ENCODE data around the gene ENTHD1.
"Not testable (repeated sequence)": the region's sequence is repeated elsewhere in the genome, so short reads cannot be mapped to it uniquely, and the experiment has no call there.

Gene ENTHD1

DNA sequence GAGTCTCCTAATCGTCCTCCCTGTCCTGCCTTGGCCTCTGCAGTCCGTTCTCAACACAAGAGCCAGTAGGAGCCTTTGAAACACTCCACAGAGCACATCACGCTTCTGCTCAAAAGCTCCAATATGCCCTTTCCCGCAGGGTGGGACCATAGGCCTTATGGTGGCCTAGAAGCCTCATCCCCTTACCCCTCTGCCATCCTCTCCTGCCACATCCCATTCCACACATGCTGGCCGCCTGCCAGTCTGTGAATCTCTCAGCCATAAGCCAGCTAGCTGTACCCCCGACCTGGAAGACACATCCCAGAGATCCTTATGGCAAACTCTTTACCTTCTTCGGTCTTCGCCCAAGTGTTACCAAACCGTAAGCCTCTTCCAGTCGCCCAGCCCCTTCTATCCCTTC is 157.8 kb downstream of the ENTHD1 start:
- no peak for DNase-seq (ENCODE audit: low read depth in 1 of 2, low spot score in 1 of 2)

DNA sequence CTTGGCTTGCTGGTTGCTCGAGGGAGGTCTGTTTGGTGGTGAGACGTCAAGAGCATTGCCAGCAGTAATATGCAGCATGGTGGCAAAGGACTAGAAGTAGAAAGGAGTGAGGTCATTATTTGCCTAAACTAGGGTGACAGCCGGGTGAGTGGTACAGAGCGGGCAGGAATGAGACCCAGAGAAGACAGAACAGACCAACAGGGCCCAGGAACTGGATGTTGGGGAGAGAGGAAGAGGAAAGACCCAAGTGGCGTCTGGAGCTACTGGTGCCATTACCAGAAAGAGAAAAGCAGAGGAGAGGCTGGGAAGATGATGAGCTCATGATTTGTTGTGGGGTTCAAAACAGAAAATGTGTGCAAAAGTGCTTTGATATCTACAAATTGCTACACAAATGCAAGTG is 158.7 kb downstream of the ENTHD1 start:
- no peak for DNase-seq (ENCODE audit: low read depth in 1 of 2, low spot score in 1 of 2)

- DNase-seq (ENCODE audit: low read depth in 1 of 2, low spot score in 1 of 2), result not testable (repeated sequence)
Measured at GRCh38 chr22:39734046-39734445, 159.5 kb downstream of the ENTHD1 start.

DNA sequence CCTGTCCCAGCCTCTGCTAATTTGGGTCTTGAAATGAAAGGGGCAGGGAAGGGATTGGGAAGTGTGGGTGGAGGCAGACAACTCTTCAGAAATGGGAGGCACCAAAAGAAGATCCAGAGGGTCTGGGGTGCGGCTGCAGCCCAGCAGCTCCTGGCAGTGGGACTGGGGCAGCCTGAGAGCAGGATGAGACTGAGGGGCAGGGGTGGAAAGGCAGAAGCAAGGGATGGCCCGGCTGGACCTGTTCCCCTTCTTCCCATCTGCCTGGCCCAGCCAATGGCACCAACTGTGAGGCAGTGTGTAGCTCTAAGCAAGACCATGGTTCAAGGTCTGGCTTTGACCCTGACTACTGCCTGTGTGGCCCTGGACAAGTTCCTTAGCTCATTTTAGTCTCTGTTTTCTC is 160.4 kb downstream of the ENTHD1 start:
- no peak for DNase-seq (ENCODE audit: low read depth in 1 of 2, low spot score in 1 of 2)

DNA sequence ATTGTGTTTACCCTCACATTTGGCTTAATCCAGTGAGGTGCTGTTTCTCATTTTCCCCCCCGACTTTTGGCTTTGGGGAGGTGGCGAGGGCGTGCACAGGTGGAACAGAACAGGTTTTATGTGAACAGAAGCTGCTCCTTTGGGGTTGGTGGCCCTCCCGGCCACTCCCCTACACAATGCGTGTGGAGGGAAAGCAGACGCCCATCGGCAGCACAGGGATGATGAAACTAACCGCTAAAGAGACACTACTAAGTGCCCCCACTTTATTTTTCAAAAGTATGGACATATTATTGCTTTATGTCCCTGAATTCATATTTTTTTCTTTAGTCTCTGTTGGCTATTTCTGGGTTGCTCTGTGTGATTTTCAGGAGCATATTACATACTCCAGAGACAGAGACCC is 160.9 kb downstream of the ENTHD1 start:
- DNase-seq (ENCODE audit: low read depth in 1 of 2, low spot score in 1 of 2), result no peak

DNA sequence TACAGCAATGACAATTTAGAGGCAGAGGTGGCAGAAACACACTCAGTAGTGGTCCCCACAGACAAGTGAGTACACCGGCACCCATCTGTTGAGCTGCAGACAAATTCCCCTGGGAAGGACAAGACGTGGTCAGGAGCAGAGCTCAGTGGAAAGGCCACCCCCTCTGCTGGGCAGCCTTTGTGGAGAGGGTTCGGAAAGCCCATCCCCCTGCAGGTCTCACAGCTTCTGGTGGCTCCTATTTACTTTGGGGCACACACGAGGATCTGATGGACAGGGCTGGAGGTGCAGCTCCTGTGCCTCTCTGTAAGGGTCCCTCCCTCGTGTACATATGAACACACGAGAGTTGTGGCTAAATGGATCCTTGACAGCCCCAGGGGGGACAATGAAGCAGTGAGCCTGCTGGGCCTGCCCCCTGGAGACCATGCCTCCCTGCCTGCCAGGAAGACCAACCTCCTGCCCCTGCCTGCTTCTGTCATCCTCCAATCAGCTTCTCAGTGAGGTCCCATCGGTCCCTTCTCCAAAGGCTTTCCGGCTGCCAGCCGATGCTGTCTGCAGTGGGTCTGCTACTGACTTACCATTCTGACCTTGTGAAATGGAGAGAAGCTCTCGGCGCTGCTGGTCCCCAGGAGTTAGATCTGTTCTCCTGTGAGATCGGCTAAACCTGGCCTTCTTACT is 161.5 kb downstream of the ENTHD1 start:
- DNase-seq (ENCODE audit: low read depth in 1 of 2, low spot score in 1 of 2), result no peak

GRCh38 chr22:39731481-39731880 is 162.1 kb downstream of the ENTHD1 start:
- no peak for DNase-seq (ENCODE audit: low read depth in 1 of 2, low spot score in 1 of 2)

DNA sequence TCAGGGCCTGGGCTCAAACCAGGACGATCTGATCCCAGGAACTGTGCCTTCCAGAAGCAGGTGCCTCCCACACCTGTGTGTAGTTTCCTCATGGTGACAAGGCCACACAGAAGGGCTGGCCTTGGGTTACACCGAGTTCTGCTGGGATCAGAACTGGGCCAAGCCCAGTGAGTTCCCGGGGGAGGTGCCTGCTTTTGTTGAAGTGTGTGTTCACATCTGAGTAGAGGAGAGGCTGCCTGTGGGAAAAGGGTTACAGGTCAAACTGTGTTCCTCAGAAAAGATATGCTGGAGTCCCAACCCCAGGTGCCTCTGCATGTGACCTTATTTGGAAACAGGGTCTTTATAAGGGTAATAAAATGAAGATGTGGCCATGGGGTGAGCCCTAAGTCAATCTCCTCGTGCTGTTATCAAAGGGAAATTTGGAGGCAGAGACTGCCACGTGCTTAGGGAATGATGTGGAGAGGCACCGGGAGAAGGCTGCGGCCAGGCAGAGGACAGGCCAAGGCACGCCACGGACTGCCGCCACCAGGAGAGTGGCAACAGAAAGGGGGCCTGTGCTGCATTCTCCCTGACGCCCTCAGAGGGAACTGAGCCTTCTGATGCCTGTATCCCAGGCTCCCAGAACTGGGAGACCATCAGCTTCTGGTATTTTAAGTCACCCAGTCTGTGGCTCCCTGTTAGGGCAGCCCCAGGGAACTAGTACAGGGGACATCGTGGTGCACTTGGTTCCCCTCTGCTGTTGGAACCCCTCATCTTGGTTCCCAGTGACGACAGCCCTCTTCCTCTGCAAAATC is 164.2 kb downstream of the ENTHD1 start:
- no peak for DNase-seq (ENCODE audit: low read depth in 1 of 2, low spot score in 1 of 2)

GRCh38 chr22:39728236-39728860 is 165.2 kb downstream of the ENTHD1 start:
- no peak for DNase-seq (ENCODE audit: low read depth in 1 of 2, low spot score in 1 of 2)

- DNase-seq (ENCODE audit: low read depth in 1 of 2, low spot score in 1 of 2), result no peak
Measured at GRCh38 chr22:39727541-39727940, 166.0 kb downstream of the ENTHD1 start.

GRCh38 chr22:39725351-39726035 is 168.1 kb downstream of the ENTHD1 start:
- DNase-seq (ENCODE audit: low read depth in 1 of 2, low spot score in 1 of 2), result no peak

- DNase-seq (ENCODE audit: low read depth in 1 of 2, low spot score in 1 of 2), result no peak
Measured at GRCh38 chr22:39724857-39725256, 168.7 kb downstream of the ENTHD1 start.

- no peak for DNase-seq (ENCODE audit: low read depth in 1 of 2, low spot score in 1 of 2)
Measured at GRCh38 chr22:39724390-39724789, 169.2 kb downstream of the ENTHD1 start.

GRCh38 chr22:39723899-39724351 is 169.6 kb downstream of the ENTHD1 start:
- DNase-seq (ENCODE audit: low read depth in 1 of 2, low spot score in 1 of 2), result no peak

DNA sequence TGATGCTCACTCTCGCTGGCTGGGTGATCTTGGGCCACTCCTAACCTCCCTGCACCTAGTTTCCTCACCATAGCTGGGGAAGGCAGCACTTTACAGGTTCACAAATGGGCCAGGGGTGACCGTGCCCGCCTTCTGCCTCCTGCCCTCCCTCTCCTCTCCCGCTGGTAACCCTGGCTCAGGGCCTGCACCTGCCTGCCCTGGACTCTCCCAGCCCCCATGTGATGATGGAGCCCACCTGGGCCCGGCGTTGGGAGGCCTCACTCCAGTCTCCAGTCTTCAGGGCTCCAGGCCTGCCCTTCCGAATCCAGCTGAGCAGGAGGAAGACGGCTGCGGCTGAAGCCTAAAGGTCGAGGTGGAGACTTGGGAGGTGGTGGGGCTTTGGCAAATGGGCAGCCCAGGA is 170.1 kb downstream of the ENTHD1 start:
- DNase-seq (ENCODE audit: low read depth in 1 of 2, low spot score in 1 of 2), result no peak

DNA sequence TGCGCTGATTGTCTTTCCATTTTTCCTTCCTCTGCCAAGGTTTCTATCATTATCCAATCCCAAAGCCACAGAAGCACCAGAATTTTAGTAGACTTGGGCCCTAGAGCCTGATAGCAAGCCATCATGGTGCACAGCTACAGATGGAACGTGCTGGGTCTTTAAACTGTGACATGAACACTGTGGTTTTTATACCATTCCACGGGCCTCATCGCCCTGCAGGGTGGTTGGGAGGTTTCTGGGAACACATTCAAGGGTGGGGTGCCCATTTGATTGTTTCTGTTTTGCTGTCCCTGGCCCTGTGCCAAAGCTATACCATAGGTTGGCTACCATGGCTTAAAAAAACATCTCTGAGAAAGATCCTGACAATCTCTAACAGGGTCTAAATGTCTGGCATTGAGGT is 171.1 kb downstream of the ENTHD1 start:
- DNase-seq (ENCODE audit: low read depth in 1 of 2, low spot score in 1 of 2), result no peak

DNA sequence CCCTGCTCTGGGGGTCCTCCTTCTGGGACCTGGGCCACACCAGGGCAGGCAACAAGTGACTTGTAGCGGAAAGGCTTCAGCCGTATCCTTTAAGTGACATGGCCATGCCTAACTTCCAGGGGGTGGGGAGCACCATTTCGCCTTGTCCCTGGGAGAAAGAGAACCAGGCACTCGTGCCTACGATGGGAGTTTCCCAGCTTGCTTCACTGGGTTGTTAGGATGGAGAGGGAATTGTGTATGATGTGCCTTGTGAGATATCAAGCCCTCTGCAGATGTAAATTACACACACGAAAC is 171.6 kb downstream of the ENTHD1 start:
- DNase-seq (ENCODE audit: low read depth in 1 of 2, low spot score in 1 of 2), result no peak

DNA sequence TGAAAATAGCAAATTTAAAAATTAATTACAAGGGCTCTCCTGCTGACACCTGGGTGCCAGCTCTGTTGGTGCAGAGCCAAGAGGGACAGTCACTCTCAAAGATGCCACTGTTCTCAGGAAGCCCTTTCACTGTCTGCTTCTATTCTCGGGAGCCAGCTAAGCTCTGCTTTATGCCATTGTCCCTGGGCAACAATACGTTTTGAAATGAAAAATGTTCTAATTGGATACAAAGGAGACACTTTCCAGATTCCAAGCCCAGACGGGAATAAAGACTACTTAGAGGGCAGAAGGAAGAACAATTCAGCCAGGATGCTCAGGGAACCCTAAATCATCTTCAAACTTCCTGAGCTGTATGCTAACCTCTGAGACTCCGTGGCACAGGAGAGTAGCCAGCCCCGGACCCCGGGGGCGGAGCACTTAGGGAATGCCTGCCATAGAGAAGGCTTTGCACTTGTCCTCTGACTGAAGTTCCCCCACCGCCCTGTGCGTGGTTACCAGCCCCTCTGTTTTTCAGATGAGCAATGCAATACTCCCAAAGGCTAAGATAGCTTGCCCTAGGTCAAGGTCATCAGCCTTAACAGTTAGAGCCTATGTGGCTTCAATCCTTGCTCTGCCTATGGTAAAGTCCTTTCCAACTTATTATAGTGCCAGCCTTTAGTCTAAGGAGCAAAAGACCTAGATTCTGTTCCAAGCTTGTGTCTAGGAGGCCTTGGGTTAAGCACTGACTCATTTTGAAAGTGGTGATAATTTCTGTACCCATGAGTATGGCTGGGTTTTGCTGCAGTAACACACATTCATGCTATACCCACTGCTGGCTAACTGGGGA is 172.1 kb downstream of the ENTHD1 start:
- no peak for DNase-seq (ENCODE audit: low read depth in 1 of 2, low spot score in 1 of 2)

DNA sequence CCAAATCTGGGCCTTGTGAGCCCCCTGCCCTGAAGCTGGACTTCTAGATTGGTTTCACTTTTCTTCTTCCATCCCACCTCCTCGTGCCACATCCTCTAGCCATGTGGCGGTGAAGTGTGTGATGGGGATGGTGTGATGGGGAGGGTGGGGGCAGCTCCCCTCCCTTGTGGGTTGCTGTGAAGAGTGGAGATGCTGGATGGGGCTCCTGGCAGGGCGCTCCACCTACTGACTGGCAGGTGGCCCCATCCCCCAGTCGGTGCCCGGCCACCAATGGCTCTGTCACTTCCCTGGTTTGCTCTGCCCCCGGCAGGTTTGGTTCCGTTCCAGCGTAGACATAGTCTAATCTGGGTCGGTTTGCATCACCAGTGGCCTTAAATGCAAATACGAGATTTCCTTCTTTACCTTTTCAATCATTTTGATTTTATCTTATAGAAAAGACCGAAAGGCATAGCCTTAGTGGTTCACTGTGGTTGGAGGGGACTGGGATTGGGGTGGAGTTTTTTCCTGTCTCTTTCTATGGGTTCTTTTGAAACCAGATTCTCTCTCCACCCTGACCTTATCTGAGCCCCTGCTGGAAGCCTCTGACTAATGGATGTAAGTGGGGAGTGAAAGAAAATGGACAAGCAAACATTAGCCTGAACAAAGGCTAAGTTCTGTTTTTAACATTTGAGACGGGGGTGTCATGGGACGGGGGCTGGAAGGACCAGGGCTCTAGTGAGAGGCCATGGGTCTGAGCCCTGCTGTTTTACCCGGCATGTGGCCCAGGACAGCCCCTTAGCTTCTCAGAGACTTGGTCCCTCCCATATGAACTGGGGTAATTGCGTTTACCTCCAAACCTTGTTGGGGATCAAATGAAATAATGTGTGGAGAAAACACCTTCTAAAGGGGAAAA is 173.8 kb downstream of the ENTHD1 start:
- no peak for DNase-seq (ENCODE audit: low read depth in 1 of 2, low spot score in 1 of 2)

GRCh38 chr22:39718921-39719475 is 174.6 kb downstream of the ENTHD1 start:
- no peak for DNase-seq (ENCODE audit: low read depth in 1 of 2, low spot score in 1 of 2)

All from activated T-helper 1 cell treated with anti-CD3 and anti-CD28 coated beads, Interleukin-2, amount 50 U/mL, for 16 hours (primary cell).